Testis (tissue), 3 donors: Measurements from ENCODE around the gene AHCYL1. TPM values are rescaled to one million over a fixed set of nuclear protein-coding genes. Genes with fewer than 3 reads are reported as not detected.

Experiments used
- DNase-seq: peaks from one replicate; pipeline ENCODE4 v3.0.0-alpha.2; 2019
- H3K27ac ChIP-seq, 2 donors: fragments of 200-600 bp; sonication (generic); one replicate each; pipeline ENCODE4 v1.5.1; 2019
- H3K27me3 ChIP-seq: fragments of 200-600 bp; sonication (generic); one replicate; pipeline ENCODE4 v1.5.1; 2019
- H3K36me3 ChIP-seq: fragments of 200-600 bp; sonication (generic); one replicate; pipeline ENCODE4 v1.5.1; 2017; ENCODE audit warnings: low read depth; ENCODE audit errors: missing control alignments
- H3K4me1 ChIP-seq: fragments of 200-600 bp; sonication (generic); one replicate; pipeline ENCODE4 v1.5.1; 2019
- H3K4me3 ChIP-seq, 2 donors: fragments of 200-600 bp; sonication (generic); one replicate each; pipeline ENCODE4 v1.5.1; 2017 to 2019
- H3K9me3 ChIP-seq: fragments of 200-600 bp; sonication (generic); one replicate; pipeline ENCODE4 v1.5.1; 2017
- POLR2A ChIP-seq: fragments of 450-650 bp; IDR thresholded peaks from one replicate; pipeline ENCODE4 v1.6.1; 2017; ENCODE audit warnings: antibody characterized with exemption, mild to moderate bottlenecking, moderate library complexity
- WGBS, 2 donors: methylation state at CpG; one replicate each; pipeline ENCODE4 v1.1.5; 2018; 5-methylcytosine and 5-hydroxymethylcytosine counted together
- intact Hi-C: fragments of 100-400 bp; cut with DNase I; formaldehyde crosslinking; loops from one replicate; pipeline ENCODE4 v1.15.1; 2023; ENCODE audit warnings: low total_unique reads
- polyA plus RNA-seq: library from polyadenylated mRNA; stranded (reverse); fragments of 350-450 nt; fragmentation: Illumina TruSeq; extraction: RNeasy Lipid Tissue Mini Kit (QIAGEN cat#74804); gene quantifications from one replicate; pipeline ENCODE4 v1.2.3, GENCODE V29; 2014; ENCODE audit warnings: low read depth, low replicate concordance; ENCODE audit not compliant: insufficient read depth
- total RNA-seq, 2 donors: library from RNA; depleted of rRNA; stranded (reverse); fragments of >200 nt; gene quantifications; one replicate each; pipeline ENCODE4 v1.2.3, GENCODE V29; 2016
- TF ChIP-seq, protein P1 (sequence below), 3 experiments: fragments of 450-650 bp in 2 of 3; fragments of 200-600 bp in 1 of 3; sonication (generic) in 1 of 3; IDR thresholded peaks; one replicate each; pipeline ENCODE4 v1.5.1; 2016 to 2019; ENCODE audit warnings: antibody characterized with exemption in 3 of 3, mild to moderate bottlenecking in 2 of 3, moderate library complexity in 1 of 3

AHCYL1 gene
- total and polyA plus RNA-seq, 3 donors from 2014 or later: 48.5 to 64.3 (median 59.1) TPM

DNA sequence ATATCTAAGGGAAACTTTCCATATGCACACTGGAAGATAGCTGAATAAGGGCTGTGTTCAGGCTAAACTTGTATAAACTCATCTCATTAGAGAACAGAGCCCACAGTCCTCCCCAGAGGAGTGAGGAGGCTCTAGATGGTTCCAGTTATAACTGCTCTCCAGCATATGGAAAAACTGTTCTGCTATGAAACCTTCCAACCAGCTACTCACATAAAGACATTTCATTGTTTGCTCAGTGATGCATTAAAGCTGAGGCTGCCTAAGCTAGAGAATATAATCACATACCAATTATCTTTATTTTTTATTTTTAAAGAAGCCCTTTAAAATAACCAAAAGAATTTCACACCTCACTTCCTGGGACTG, 13.3 kb downstream of the AHCYL1 start:
- Histone ChIP-seq H3K36me3 (no peaks in the 10 kb centered on the region), H3K9me3 (no peaks in the 10 kb centered on the region), H3K4me1 (peaks cover 37% of the 10 kb centered on the region), H3K27ac (no peak overlapping the region), H3K27me3 (no peaks in the 10 kb centered on the region), H3K4me3 (no peak overlapping the region)
- DNase-seq: no peak
- intact Hi-C loops: no loop called here
- TF ChIP-seq, protein P1, sequence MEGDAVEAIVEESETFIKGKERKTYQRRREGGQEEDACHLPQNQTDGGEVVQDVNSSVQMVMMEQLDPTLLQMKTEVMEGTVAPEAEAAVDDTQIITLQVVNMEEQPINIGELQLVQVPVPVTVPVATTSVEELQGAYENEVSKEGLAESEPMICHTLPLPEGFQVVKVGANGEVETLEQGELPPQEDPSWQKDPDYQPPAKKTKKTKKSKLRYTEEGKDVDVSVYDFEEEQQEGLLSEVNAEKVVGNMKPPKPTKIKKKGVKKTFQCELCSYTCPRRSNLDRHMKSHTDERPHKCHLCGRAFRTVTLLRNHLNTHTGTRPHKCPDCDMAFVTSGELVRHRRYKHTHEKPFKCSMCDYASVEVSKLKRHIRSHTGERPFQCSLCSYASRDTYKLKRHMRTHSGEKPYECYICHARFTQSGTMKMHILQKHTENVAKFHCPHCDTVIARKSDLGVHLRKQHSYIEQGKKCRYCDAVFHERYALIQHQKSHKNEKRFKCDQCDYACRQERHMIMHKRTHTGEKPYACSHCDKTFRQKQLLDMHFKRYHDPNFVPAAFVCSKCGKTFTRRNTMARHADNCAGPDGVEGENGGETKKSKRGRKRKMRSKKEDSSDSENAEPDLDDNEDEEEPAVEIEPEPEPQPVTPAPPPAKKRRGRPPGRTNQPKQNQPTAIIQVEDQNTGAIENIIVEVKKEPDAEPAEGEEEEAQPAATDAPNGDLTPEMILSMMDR (IDR thresholded peaks at IDR 0.05): no peak
- TF ChIP-seq POLR2A: no peak

DNA sequence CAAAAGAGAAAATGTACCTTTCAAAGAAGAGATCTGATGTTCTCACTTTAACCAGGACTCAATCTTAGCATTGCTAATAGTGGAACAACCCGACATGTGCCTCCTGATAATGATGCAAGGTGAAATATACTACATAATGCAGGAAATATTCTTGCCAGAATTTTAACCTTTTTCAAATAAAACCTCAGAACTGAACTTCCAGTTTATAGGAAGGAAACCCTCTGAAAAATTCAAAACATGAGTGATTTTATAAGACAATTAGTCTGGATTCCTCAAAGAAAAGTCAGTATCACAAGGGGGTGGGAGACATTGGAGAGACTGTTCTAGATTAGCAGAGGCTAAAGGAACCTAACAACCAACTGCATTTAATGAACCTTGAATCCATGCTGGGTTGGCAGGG, 18.1 kb downstream of the AHCYL1 start:
- no peaks in the 10 kb centered on the region for H3K27me3 ChIP-seq
- H3K36me3 ChIP-seq: no peaks in the 10 kb centered on the region
- 91 to 92% methylated on average over 1 of the region's 1 CpG for WGBS, 2 donors
- H3K9me3 ChIP-seq: no peaks in the 10 kb centered on the region
- no peak for DNase-seq
- no peak overlapping the region for H3K4me3 ChIP-seq
- intact Hi-C loops: no loop called here
- no peak overlapping the region for H3K27ac ChIP-seq
- peaks cover 16% of the 10 kb centered on the region for H3K4me1 ChIP-seq
- TF ChIP-seq, protein P1 (IDR thresholded peaks at IDR 0.05): no peak
- TF ChIP-seq POLR2A: no peak

DNA sequence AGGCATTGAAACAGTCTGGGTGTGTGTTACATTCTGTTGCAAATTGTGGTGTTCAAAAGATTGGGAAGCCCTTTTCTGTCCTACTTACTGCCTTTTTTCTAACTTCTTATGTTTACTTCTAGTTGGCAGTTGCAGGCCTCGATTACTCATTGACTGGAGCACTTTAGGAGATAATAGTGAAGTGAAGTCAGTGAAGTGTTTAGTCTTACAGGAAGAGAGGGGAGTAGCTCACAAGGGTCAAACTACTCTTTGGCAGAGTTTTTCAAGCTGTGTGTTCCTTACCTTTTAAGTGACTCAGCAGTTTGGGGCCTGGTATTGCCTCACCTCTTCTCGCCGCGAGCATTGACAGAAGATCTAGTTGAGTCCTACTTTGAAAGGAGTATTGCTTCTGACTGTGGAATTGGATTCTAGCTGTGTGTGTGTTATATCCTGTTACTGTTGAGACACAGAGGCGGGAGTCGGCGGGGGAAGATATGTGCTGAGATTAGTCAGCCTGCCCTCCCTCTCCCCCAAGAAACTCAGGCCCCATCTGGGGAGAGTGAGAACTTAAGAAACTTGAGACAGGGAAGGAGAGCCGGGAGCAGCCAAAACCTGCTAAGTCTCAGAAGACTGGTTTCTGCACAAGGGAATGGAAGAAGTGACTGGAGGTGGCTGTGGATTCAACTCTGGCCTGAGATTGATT, 19.3 kb downstream of the AHCYL1 start:
- Histone ChIP-seq H3K36me3 (no peaks in the 10 kb centered on the region), H3K4me3 (no peak overlapping the region), H3K9me3 (no peaks in the 10 kb centered on the region), H3K27me3 (no peaks in the 10 kb centered on the region), H3K27ac (peak overlapping the region; percentile 21 to 55), H3K4me1 (peaks cover 15% of the 10 kb centered on the region)
- 47 to 51% methylated on average over 8 of the region's 8 CpGs for WGBS, 2 donors
- peak; percentile 43 for DNase-seq
- intact Hi-C loops: no loop called here
- TF ChIP-seq, protein P1 (IDR thresholded peaks at IDR 0.05): no peak
- no peak for TF ChIP-seq POLR2A

DNA sequence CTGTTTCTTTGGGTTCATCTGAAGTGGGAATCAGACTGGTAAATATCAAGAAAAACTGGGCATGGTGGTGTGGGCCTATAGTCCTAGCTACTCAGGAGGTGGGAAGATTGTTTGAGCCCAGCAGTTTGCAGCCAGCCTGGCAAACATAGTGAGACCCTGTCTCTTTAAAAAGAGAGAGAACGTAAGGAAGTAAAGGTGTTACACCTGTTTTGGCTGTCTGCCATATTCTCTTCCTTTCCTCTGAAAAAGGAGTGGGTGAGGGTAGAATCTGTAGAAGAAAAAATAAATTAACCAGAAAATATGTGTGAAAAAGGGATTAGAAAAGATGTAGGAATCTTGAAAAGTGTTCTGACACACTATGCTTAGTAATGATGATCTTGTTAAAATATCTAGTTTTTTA, 20.0 kb downstream of the AHCYL1 start:
- 70 to 77% methylated on average over 1 of the region's 1 CpG for WGBS, 2 donors
- Histone ChIP-seq H3K36me3 (no peaks in the 10 kb centered on the region), H3K27ac (peak overlapping the region in 1 of 2 donors; percentile 21), H3K4me1 (peaks cover 15% of the 10 kb centered on the region), H3K27me3 (no peaks in the 10 kb centered on the region), H3K4me3 (no peak overlapping the region), H3K9me3 (no peaks in the 10 kb centered on the region)
- DNase-seq: no peak
- intact Hi-C loops: no loop called here
- TF ChIP-seq, protein P1 (IDR thresholded peaks at IDR 0.05): no peak
- no peak for TF ChIP-seq POLR2A

DNA sequence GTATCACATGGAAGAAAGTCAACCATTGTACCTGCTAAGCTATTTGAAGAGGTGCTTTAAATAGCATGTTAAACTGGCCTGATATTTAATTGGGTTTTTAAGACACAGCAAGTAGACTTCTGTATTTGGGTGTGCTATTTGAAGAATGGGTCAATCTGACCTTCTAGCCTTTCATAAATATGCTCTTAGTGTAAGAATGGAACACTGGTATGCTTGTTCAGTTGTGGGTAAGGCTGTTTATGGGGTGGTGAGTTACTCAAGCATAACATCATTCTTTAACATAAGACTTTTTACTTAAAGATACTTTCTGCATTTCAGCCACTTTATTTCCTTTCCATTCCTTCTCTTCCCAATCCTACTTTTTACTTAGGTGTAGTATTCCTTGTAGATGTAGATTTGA, 21.4 kb downstream of the AHCYL1 start:
- Histone ChIP-seq H3K36me3 (no peaks in the 10 kb centered on the region), H3K27me3 (no peaks in the 10 kb centered on the region), H3K9me3 (no peaks in the 10 kb centered on the region), H3K27ac (no peak overlapping the region), H3K4me1 (peaks cover 15% of the 10 kb centered on the region), H3K4me3 (no peak overlapping the region)
- TF ChIP-seq, protein P1 (IDR thresholded peaks at IDR 0.05): no peak
- TF ChIP-seq POLR2A: no peak
- intact Hi-C loops: no loop called here
- DNase-seq: no peak
